ENCODE measurements around the gene MCC. TPM values are rescaled to one million over a fixed set of nuclear protein-coding genes. Genes with fewer than 3 reads are reported as not detected.

The MCC gene
- total and polyA plus RNA-seq, 2 donors (not counting 1 experiment from before 2014, with no cell fraction given): 3.2 to 41.3 TPM

DNA sequence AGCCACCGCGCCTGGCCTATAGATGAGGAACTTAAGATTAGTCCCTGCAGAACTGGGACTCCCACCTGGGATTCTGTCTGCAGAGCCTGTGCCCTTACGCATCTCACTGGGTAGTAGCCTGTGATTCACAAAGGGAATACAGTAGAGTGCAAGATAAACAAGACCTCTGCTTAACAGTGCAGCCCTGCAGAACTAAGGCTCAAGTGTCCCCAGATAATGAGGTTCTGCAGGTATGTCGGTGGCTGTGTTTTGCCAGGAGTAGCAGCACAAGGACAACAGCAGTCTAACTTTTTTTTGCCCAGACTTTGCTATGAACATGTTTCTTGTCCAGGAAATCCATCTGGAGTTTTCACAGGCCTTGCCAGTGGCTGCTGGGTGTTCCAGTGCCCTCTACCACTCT is 451.9 kb downstream of the MCC start:
- H3K4me1 ChIP-seq (ENCODE audit: control insufficient read depth, extremely low read depth, insufficient read depth, low read length): peaks cover 2% of the 10 kb centered on the region
- no peaks in the 10 kb centered on the region for H3K27me3 ChIP-seq (ENCODE audit: control insufficient read depth, insufficient read depth, low read length)
- H3K4me2 ChIP-seq (ENCODE audit: extremely low read depth, insufficient read depth, low read length): no peak overlapping the region
- no peak overlapping the region for H3K27ac ChIP-seq (ENCODE audit: insufficient read depth, low read length)
- no peaks in the 10 kb centered on the region for H3K9me3 ChIP-seq (ENCODE audit: control insufficient read depth, insufficient read depth, low read depth, low read length)
- DNase-seq (ENCODE audit: low read depth in 2 of 2): no peak
- H4K20me1 ChIP-seq (ENCODE audit: control insufficient read depth, extremely low read depth, insufficient read depth, low read length): no peaks in the 10 kb centered on the region
- no peak overlapping the region for H3K9ac ChIP-seq (ENCODE audit: insufficient read depth, low read length)
- H3K4me3 ChIP-seq (replicated peaks in 1 of 4; ENCODE audit: control extremely low read depth in 1 of 4, insufficient read depth in 1 of 4, low read depth in 3 of 4, low read length in 4 of 4): no peak overlapping the region
- no peak for TF ChIP-seq EZH2 (IDR thresholded peaks at IDR 0.05; ENCODE audit: low read length, missing control alignments)
- TF ChIP-seq, protein P1, sequence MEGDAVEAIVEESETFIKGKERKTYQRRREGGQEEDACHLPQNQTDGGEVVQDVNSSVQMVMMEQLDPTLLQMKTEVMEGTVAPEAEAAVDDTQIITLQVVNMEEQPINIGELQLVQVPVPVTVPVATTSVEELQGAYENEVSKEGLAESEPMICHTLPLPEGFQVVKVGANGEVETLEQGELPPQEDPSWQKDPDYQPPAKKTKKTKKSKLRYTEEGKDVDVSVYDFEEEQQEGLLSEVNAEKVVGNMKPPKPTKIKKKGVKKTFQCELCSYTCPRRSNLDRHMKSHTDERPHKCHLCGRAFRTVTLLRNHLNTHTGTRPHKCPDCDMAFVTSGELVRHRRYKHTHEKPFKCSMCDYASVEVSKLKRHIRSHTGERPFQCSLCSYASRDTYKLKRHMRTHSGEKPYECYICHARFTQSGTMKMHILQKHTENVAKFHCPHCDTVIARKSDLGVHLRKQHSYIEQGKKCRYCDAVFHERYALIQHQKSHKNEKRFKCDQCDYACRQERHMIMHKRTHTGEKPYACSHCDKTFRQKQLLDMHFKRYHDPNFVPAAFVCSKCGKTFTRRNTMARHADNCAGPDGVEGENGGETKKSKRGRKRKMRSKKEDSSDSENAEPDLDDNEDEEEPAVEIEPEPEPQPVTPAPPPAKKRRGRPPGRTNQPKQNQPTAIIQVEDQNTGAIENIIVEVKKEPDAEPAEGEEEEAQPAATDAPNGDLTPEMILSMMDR (conservative IDR thresholded peaks at IDR 0.05 in 1 of 2, IDR thresholded peaks at IDR 0.05 in 1 of 2; ENCODE audit: low read depth in 1 of 2, low read length in 2 of 2): no peak
- H2AFZ ChIP-seq (ENCODE audit: low read length): no peak overlapping the region
- H3K79me2 ChIP-seq (ENCODE audit: control insufficient read depth, insufficient read depth, low read length): no peaks in the 10 kb centered on the region
- H3K36me3 ChIP-seq (ENCODE audit: control insufficient read depth, insufficient read depth, low read length): no peaks in the 10 kb centered on the region

DNA sequence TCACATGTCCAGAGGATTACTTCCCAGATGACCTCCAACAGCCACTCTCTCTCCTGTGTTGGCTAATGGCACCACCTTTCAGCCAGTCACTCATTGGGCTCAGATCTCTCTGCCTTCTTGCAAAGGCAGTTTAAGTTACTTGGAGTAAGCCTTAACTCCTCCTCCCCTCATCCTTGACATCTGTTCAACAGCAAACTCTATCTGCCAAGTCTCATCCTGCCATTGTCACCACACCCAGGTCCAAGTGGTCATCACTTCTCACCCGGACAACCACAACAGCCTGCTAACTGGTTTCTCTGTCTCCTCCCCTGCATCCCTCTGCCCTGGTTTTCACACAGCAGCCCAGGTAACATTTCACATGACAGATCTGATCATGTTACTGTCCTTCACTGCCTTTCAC is 453.2 kb downstream of the MCC start:
- Histone ChIP-seq H3K27me3 (ENCODE audit: control insufficient read depth, insufficient read depth, low read length) (no peaks in the 10 kb centered on the region), H2AFZ (ENCODE audit: low read length) (no peak overlapping the region), H3K36me3 (ENCODE audit: control insufficient read depth, insufficient read depth, low read length) (no peaks in the 10 kb centered on the region), H4K20me1 (ENCODE audit: control insufficient read depth, extremely low read depth, insufficient read depth, low read length) (no peaks in the 10 kb centered on the region), H3K27ac (ENCODE audit: insufficient read depth, low read length) (no peak overlapping the region), H3K9ac (ENCODE audit: insufficient read depth, low read length) (no peak overlapping the region), H3K79me2 (ENCODE audit: control insufficient read depth, insufficient read depth, low read length) (no peaks in the 10 kb centered on the region), H3K4me2 (ENCODE audit: extremely low read depth, insufficient read depth, low read length) (no peak overlapping the region), H3K4me3 (replicated peaks in 1 of 4; ENCODE audit: control extremely low read depth in 1 of 4, insufficient read depth in 1 of 4, low read depth in 3 of 4, low read length in 4 of 4) (no peak overlapping the region), H3K4me1 (ENCODE audit: control insufficient read depth, extremely low read depth, insufficient read depth, low read length) (peaks cover 2% of the 10 kb centered on the region), H3K9me3 (ENCODE audit: control insufficient read depth, insufficient read depth, low read depth, low read length) (no peaks in the 10 kb centered on the region)
- DNase-seq (ENCODE audit: low read depth in 2 of 2): no peak
- TF ChIP-seq, protein P1 (conservative IDR thresholded peaks at IDR 0.05 in 1 of 2, IDR thresholded peaks at IDR 0.05 in 1 of 2; ENCODE audit: low read depth in 1 of 2, low read length in 2 of 2): no peak
- TF ChIP-seq EZH2 (IDR thresholded peaks at IDR 0.05; ENCODE audit: low read length, missing control alignments): no peak

DNA sequence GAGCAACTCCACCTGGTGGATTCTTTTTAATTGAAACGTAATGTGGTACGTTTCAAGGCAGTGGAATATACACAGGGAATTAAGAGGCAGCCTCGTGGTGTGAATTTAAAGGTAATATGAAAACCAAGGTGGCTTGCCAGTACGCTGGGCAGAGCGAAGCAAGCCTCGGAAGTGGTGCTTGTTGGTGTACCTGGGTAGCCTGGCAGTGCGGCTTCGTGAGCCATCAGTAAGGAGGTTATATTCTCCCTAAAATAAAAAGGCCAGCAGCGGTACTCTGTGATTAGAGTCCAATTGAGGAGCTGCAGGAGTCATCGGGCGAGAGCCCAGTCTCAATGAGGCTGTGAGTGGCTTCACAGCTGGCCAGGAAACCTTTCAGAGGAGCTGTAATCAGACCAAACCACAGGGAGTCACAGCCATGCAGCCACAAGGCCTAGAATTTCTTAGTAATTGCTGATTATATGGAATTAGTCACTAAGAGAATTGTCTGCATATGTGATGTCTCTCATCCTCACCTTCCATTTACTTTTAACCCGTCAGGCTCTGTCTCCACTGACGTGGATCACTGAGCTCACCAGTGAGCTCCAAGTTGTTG is 454.0 kb downstream of the MCC start:
- peak; percentile 49 to 99 for DNase-seq (ENCODE audit: low read depth in 2 of 2)
- H3K9me3 ChIP-seq (ENCODE audit: control insufficient read depth, insufficient read depth, low read depth, low read length): no peaks in the 10 kb centered on the region
- H3K4me3 ChIP-seq (replicated peaks in 1 of 4; ENCODE audit: control extremely low read depth in 1 of 4, insufficient read depth in 1 of 4, low read depth in 3 of 4, low read length in 4 of 4): no peak overlapping the region
- no peaks in the 10 kb centered on the region for H3K27me3 ChIP-seq (ENCODE audit: control insufficient read depth, insufficient read depth, low read length)
- no peak overlapping the region for H3K4me2 ChIP-seq (ENCODE audit: extremely low read depth, insufficient read depth, low read length)
- H2AFZ ChIP-seq (ENCODE audit: low read length): no peak overlapping the region
- peaks cover 5% of the 10 kb centered on the region for H3K4me1 ChIP-seq (ENCODE audit: control insufficient read depth, extremely low read depth, insufficient read depth, low read length)
- no peak overlapping the region for H3K9ac ChIP-seq (ENCODE audit: insufficient read depth, low read length)
- no peak overlapping the region for H3K27ac ChIP-seq (ENCODE audit: insufficient read depth, low read length)
- H3K79me2 ChIP-seq (ENCODE audit: control insufficient read depth, insufficient read depth, low read length): no peaks in the 10 kb centered on the region
- no peaks in the 10 kb centered on the region for H3K36me3 ChIP-seq (ENCODE audit: control insufficient read depth, insufficient read depth, low read length)
- TF ChIP-seq, protein P1 (conservative IDR thresholded peaks at IDR 0.05 in 1 of 2, IDR thresholded peaks at IDR 0.05 in 1 of 2; ENCODE audit: low read depth in 1 of 2, low read length in 2 of 2): no peak
- TF ChIP-seq EZH2 (IDR thresholded peaks at IDR 0.05; ENCODE audit: low read length, missing control alignments): no peak
- no peaks in the 10 kb centered on the region for H4K20me1 ChIP-seq (ENCODE audit: control insufficient read depth, extremely low read depth, insufficient read depth, low read length)
